Thoracic aorta (tissue), 2 donors: ENCODE measurements around the gene DFFB. TPM values are rescaled to one million over a fixed set of nuclear protein-coding genes. Genes with fewer than 3 reads are reported as not detected.

ENCODE experiments used
- ATAC-seq: fragments of 150-250 bp; one replicate; pipeline ENCODE4 v1.8.0; 2017; ENCODE audit warnings: low read depth; ENCODE audit not compliant: insufficient number of reproducible peaks, low FRiP score
- DNase-seq: peaks from one replicate; pipeline ENCODE4 v3.0.0-alpha.2; 2020; ENCODE audit warnings: low spot score
- H3K27ac ChIP-seq, 2 donors: fragments of 200-600 bp; sonication (generic); 1 replicate in 1 of 2; 2 replicates in 1 of 2; pipeline ENCODE4 v1.5.1; 2016; ENCODE audit warnings: mild to moderate bottlenecking in 2 of 2, moderate library complexity in 2 of 2
- H3K27me3 ChIP-seq: fragments of 200-600 bp; sonication (generic); replicated peaks from 2 replicates; pipeline ENCODE4 v1.6.0; 2016; ENCODE audit warnings: mild to moderate bottlenecking; ENCODE audit not compliant: insufficient read depth
- H3K36me3 ChIP-seq: fragments of 200-600 bp; sonication (generic); one replicate; pipeline ENCODE4 v1.5.1; 2016
- H3K4me1 ChIP-seq, 2 donors: fragments of 200-600 bp; sonication (generic); 1 replicate in 1 of 2; 2 replicates in 1 of 2; pipeline versions ENCODE4 v1.5.1 to v1.6.0; 2016; ENCODE audit warnings: low read depth in 2 of 2, mild to moderate bottlenecking in 1 of 2; ENCODE audit not compliant: control insufficient read depth in 1 of 2
- H3K4me3 ChIP-seq: fragments of 200-600 bp; sonication (generic); 2 replicates; pipeline ENCODE4 v1.5.1; 2016; ENCODE audit warnings: mild to moderate bottlenecking
- H3K9me3 ChIP-seq: fragments of 200-600 bp; sonication (generic); 2 replicates; pipeline ENCODE4 v1.5.1; 2016
- total RNA-seq, 2 donors: library from RNA; depleted of rRNA; stranded (reverse); fragments of >200 nt; gene quantifications; one replicate each; pipeline versions ENCODE4 v1.1.0 to v1.2.3, GENCODE V29; 2016
- TF ChIP-seq, protein P1 (sequence below): fragments of 200-600 bp; sonication (generic); IDR thresholded peaks from one replicate; pipeline ENCODE4 v1.5.1; 2019; ENCODE audit warnings: antibody characterized with exemption

The DFFB gene
- total RNA-seq, 2 donors from 2014 or later: 7.8 to 20.2 TPM

DNA sequence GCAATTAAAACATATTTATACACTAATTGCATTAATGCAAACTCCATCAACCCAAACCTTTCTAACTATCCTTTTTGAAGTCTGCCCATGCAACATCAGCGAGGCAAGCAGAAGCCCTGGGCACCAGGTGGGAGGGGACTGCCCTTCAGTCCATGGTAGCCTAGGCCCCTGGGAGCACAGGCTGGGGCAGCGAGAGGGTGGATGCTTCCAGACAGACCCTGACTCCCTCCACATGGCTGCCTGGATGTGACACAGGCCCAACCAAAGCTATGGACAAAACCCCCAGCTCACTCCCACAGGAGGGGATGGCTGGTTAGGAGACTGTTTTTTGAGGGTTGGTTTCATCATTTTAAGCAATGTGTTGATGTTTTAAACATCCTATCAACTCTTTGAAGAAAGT, 43.2 kb upstream of the DFFB start:
- H3K4me3 ChIP-seq: no peak overlapping the region
- TF ChIP-seq, protein P1, sequence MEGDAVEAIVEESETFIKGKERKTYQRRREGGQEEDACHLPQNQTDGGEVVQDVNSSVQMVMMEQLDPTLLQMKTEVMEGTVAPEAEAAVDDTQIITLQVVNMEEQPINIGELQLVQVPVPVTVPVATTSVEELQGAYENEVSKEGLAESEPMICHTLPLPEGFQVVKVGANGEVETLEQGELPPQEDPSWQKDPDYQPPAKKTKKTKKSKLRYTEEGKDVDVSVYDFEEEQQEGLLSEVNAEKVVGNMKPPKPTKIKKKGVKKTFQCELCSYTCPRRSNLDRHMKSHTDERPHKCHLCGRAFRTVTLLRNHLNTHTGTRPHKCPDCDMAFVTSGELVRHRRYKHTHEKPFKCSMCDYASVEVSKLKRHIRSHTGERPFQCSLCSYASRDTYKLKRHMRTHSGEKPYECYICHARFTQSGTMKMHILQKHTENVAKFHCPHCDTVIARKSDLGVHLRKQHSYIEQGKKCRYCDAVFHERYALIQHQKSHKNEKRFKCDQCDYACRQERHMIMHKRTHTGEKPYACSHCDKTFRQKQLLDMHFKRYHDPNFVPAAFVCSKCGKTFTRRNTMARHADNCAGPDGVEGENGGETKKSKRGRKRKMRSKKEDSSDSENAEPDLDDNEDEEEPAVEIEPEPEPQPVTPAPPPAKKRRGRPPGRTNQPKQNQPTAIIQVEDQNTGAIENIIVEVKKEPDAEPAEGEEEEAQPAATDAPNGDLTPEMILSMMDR: no peak
- H3K36me3 ChIP-seq: peaks cover 13% of the 10 kb centered on the region
- H3K4me1 ChIP-seq: no peaks in the 10 kb centered on the region
- ATAC-seq (no peak), DNase-seq (no peak)
- H3K9me3 ChIP-seq: no peaks in the 10 kb centered on the region
- no peaks in the 10 kb centered on the region for H3K27me3 ChIP-seq
- H3K27ac ChIP-seq: no peak overlapping the region

DNA sequence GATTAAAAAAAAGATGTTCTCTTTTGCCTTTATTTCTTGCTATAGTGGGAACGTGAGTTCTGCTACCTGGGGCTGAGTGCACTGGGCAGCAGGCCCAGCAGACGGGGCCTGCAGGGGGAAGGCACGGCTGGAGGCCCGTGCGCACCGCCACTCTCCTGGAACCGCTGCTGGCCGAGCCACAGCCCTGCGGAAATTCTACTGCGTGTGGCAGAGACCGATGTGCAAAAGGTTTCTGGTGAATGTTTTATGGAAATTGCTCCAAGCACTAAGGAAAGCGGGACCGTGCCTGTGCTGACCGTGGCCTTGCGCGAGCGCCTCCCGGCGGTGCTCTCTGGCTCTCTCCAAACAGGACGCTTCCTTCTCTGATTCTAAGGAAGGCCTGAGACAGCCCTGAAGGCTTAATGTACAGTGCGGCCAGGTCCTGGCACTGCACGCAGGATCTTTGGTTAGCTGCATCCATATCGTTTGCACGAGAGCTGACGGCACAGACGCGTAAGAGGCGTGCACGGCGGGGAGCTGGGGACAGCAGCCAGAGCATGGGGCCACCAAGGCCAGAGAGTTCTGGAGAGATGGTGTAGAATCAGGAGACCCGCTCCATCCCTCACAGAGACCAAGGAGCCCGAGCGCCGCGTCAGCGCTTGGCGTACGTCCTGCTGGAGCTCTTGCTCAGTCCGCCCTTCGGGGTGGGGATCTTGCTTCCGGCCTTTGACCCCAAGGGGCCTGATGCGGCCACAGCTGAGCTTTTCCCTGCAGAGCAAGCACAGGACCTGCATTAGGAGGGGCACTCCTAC, 42.3 kb upstream of the DFFB start:
- H3K27ac ChIP-seq: no peak overlapping the region
- H3K9me3 ChIP-seq: no peaks in the 10 kb centered on the region
- peaks cover 17% of the 10 kb centered on the region for H3K36me3 ChIP-seq
- no peaks in the 10 kb centered on the region for H3K27me3 ChIP-seq
- TF ChIP-seq, protein P1: no peak
- no peak for ATAC-seq
- H3K4me3 ChIP-seq: no peak overlapping the region
- DNase-seq: no peak
- H3K4me1 ChIP-seq: no peaks in the 10 kb centered on the region

DNA sequence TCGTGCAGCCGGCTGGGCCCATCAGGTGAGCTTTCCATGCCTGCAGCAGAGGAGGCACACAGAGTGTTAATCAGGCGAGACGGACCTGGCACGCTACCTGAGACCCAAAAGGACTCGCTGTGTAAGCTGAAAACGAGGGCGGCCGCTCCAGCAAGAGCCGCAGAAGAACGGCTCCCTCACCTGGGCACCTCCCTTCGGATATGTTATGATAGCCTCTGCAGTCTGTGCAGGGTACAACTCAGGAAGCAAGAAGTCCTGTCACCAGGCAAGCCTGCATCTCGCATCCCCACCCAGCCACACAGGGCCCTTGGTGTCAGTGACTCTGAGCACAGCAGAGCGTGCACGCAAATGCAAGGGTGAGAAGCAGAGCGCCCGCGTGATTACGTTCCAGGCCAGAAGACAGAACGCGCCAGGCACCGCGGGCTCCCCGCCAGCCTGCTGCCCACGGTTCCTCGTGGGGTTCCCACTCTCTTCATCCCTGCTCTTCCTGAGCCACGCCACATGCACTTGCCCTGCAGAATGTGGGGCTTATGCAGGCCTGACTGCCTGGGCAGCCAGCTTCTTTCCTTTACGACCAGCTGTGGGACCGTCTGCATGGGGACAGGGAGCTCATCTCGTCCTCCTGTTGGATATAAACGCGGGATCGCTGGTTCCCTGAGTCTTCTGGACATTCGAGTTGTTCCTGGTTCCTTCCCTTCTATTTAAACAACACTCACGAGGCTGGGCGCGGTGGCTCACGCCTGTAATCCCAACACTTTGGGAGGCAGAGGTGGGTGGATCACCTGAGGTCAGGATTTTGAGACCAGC, 40.7 kb upstream of the DFFB start:
- Histone ChIP-seq H3K9me3 (no peaks in the 10 kb centered on the region), H3K4me1 (no peaks in the 10 kb centered on the region), H3K27ac (no peak overlapping the region), H3K36me3 (peaks cover 32% of the 10 kb centered on the region), H3K27me3 (no peaks in the 10 kb centered on the region), H3K4me3 (no peak overlapping the region)
- DNase-seq (no peak), ATAC-seq (no peak)
- TF ChIP-seq, protein P1: no peak

DNA sequence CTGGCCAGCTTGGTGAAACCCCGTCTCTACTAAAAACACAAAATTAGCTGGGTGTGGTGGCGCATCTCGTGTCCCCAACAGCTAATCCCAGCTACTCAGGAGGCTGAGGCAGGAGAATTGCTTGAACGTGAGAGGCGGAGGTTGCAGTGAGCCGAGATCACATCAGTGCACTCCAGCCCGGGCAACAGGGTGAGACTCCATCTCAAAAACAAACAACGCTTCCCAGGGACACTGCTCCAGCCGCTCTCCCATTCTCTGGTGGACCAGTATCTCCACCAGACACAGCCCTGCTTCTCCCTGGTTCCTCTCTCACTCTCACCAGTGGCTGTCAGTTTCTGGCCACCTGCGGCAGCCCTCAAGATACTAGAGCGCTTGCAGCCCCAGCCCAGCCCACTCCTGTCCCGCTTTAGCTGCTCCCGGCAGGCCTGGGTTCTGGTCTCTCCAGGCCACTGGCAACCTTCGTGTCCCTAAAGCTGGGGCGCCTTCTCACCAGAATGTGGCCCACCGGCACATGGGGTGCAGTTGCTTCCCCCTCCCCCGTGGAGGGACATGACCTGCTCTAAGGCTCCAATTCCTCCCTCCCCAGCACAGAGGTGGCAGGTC, 40.0 kb upstream of the DFFB start:
- no peak for ATAC-seq

More for the DNA sequence above, 40.0 kb upstream of the DFFB start:
- Histone ChIP-seq H3K4me1 (no peaks in the 10 kb centered on the region), H3K27ac (no peak overlapping the region), H3K36me3 (peaks cover 38% of the 10 kb centered on the region), H3K27me3 (no peaks in the 10 kb centered on the region), H3K4me3 (no peak overlapping the region), H3K9me3 (no peaks in the 10 kb centered on the region)
- TF ChIP-seq, protein P1: no peak
- DNase-seq: no peak
